Upper lobe of left lung (tissue), 4 donors: ENCODE measurements around the gene NR2F1-AS1.

Experiments used
- CTCF ChIP-seq, 6 experiments: fragments of 450-650 bp in 4 of 6; fragments of 200-600 bp in 2 of 6; sonication (generic) in 2 of 6; IDR thresholded peaks; one replicate each; pipeline ENCODE4 v1.5.1; 2016 to 2019; ENCODE audit warnings: antibody characterized with exemption in 6 of 6
- EP300 ChIP-seq, 4 donors: sonication (generic); formaldehyde crosslinking; IDR thresholded peaks; one replicate each; pipeline ENCODE4 v1.5.1; 2017; ENCODE audit warnings: antibody characterized with exemption in 4 of 4, control low read depth in 2 of 4
- POLR2A ChIP-seq, 4 donors: fragments of 450-650 bp; IDR thresholded peaks; one replicate each; pipeline ENCODE4 v1.5.1; 2016 to 2017; ENCODE audit warnings: antibody characterized with exemption in 4 of 4, mild to moderate bottlenecking in 2 of 4
- POLR2AphosphoS5 ChIP-seq, 2 donors: sonication (generic); formaldehyde crosslinking; IDR thresholded peaks; one replicate each; pipeline ENCODE4 v1.5.1; 2017; ENCODE audit warnings: antibody characterized with exemption in 2 of 2

GRCh38 chr5:93592883-93593282 lies 11.9 kb upstream of the NR2F1-AS1 start:
- TF ChIP-seq CTCF (IDR thresholded peaks at IDR 0.05) = no peak
- TF ChIP-seq POLR2A (IDR thresholded peaks at IDR 0.05) = no peak
- no peak for TF ChIP-seq POLR2AphosphoS5 (IDR thresholded peaks at IDR 0.05)
- TF ChIP-seq EP300 (IDR thresholded peaks at IDR 0.05) = no peak
